HepG2 (cell line): ENCODE data around the gene ELOVL6. TPM values are rescaled to one million over a fixed set of nuclear protein-coding genes. Genes with fewer than 3 reads are reported as not detected.

Experiments used
- ATAC-seq: fragments of 200-7000 bp; cut with Tn5 transposase; 3 replicates; pipeline ENCODE4 v1.9.1; 2020; ENCODE audit warnings: mild to moderate bottlenecking, moderate library complexity
- BruUV-seq: library from RNA; stranded (reverse); fragments of 400-500 nt; replicated peaks from 2 replicates; lab custom pipeline; 2021; lab: Mats Ljungman, UMichigan
- CTCF ChIA-PET: fragments of 300-600 bp; formaldehyde crosslinking; extraction: SDS; loops from one replicate; lab custom pipeline; 2021; ENCODE audit warnings: low total read pairs, inconsistent platforms, low intra/inter-chr PET ratio; lab: Yijun Ruan, JAX
- POLR2A ChIA-PET: fragments of 350-600 bp; sonication (Branson Sonifier 250); formaldehyde crosslinking; loops from one replicate; lab custom pipeline; 2020; ENCODE audit warnings: antibody characterized with exemption, inconsistent platforms; lab: Yijun Ruan, JAX
- DNase-seq: peaks from one replicate; pipeline ENCODE4 v3.0.0-alpha.2; 2015; ENCODE audit warnings: low spot score
- FAIRE-seq: peaks from 3 replicates; lab custom pipeline; 2011; peaks lifted over from hg19 to GRCh38; lab: Jason Lieb, UNC
- H2AFZ ChIP-seq: one replicate; pipeline ENCODE4 v1.6.1; 2011; ENCODE audit warnings: low read length, inconsistent platforms
- H3K27ac ChIP-seq: fragments of 300-600 bp; 3 replicates; pipeline ENCODE4 v1.8.0; 2011; ENCODE audit warnings: mixed run types, mild to moderate bottlenecking, mixed read lengths, low read length, inconsistent platforms; ENCODE audit not compliant: insufficient read depth; ENCODE audit errors: extremely low read length
- H3K27me3 ChIP-seq, 2 experiments: fragments of 200-600 bp in 1 of 2; 2 replicates in 1 of 2; 3 replicates in 1 of 2; pipeline versions ENCODE4 v1.6.0 to v1.8.0; 2011; ENCODE audit warnings: low read length in 2 of 2, mild to moderate bottlenecking in 2 of 2, moderate library complexity in 2 of 2, inconsistent platforms in 1 of 2; ENCODE audit not compliant: insufficient read depth in 2 of 2, control insufficient read depth in 1 of 2
- H3K36me3 ChIP-seq, 2 experiments: fragments of 200-600 bp in 1 of 2; replicated peaks in 1 of 2; 2 replicates in 1 of 2; 3 replicates in 1 of 2; pipeline versions ENCODE4 v1.5.1 to v1.8.0; 2011; ENCODE audit warnings: low read length in 2 of 2, inconsistent platforms in 1 of 2; ENCODE audit not compliant: insufficient read depth in 2 of 2, control insufficient read depth in 1 of 2
- H3K4me1 ChIP-seq: 2 replicates; pipeline ENCODE4 v1.5.1; 2012; ENCODE audit warnings: low read length, inconsistent platforms; ENCODE audit not compliant: insufficient read depth
- H3K4me2 ChIP-seq: 2 replicates; pipeline ENCODE4 v1.6.0; 2011; ENCODE audit warnings: low read depth, low read length, inconsistent platforms
- H3K4me3 ChIP-seq, 3 experiments: fragments of 200-600 bp in 1 of 3; sonication (generic), shearing (Covaris generic) in 1 of 3; replicated peaks in 1 of 3; 2 replicates each; pipeline ENCODE4 v1.5.1; 2011 to 2016; ENCODE audit warnings: low read length in 3 of 3, inconsistent platforms in 2 of 3, low read depth in 2 of 3, mild to moderate bottlenecking in 2 of 3, control low read depth in 1 of 3, mixed read lengths in 1 of 3; ENCODE audit not compliant: insufficient read depth in 1 of 3
- H3K79me2 ChIP-seq: one replicate; pipeline ENCODE4 v1.6.1; 2011; ENCODE audit warnings: low read length, inconsistent platforms; ENCODE audit not compliant: insufficient read depth
- H3K9ac ChIP-seq: 2 replicates; pipeline ENCODE4 v1.6.0; 2011; ENCODE audit warnings: mild to moderate bottlenecking, low read depth, low read length, inconsistent platforms; ENCODE audit not compliant: insufficient read depth
- H3K9me3 ChIP-seq: 2 replicates; pipeline ENCODE4 v1.5.1; 2012; ENCODE audit warnings: mild to moderate bottlenecking, low read length
- H4K20me1 ChIP-seq: 2 replicates; pipeline ENCODE4 v1.6.0; 2011; ENCODE audit warnings: inconsistent platforms, mild to moderate bottlenecking, low read length, moderate library complexity; ENCODE audit not compliant: insufficient read depth
- ARID2 ChIP-seq: sonication (generic); formaldehyde crosslinking; IDR thresholded peaks from 2 replicates; pipeline ENCODE4 v1.8.1; 2022; ENCODE audit warnings: mild to moderate bottlenecking, missing genetic modification reagents, borderline replicate concordance
- MATR3 ChIP-seq: sonication (generic); formaldehyde crosslinking; IDR thresholded peaks from 2 replicates; pipeline ENCODE4 v1.4.0; 2020; ENCODE audit warnings: missing genetic modification reagents
- NONO ChIP-seq, 2 experiments: fragments of 450-650 bp in 1 of 2; sonication (generic) in 1 of 2; formaldehyde crosslinking in 1 of 2; IDR thresholded peaks in 1 of 2; conservative IDR thresholded peaks in 1 of 2; 2 replicates each; pipeline versions ENCODE4 v1.6.1 to v1.8.0; 2017 to 2022; ENCODE audit warnings: mild to moderate bottlenecking in 1 of 2, missing genetic modification reagents in 1 of 2, moderate library complexity in 1 of 2
- SIX1 ChIP-seq: sonication (generic); formaldehyde crosslinking; IDR thresholded peaks from 2 replicates; pipeline ENCODE4 v1.4.0; 2020; ENCODE audit warnings: missing genetic modification reagents, borderline replicate concordance
- SUZ12 ChIP-seq: fragments of 150-350 bp; IDR thresholded peaks from 2 replicates; pipeline ENCODE4 v1.6.1; 2014; ENCODE audit warnings: low read depth, low read length
- ZNF12 ChIP-seq: sonication (generic); formaldehyde crosslinking; IDR thresholded peaks from 2 replicates; pipeline ENCODE4 v1.5.0; 2020; ENCODE audit warnings: missing genetic modification reagents
- ZNF33A ChIP-seq: sonication (generic); formaldehyde crosslinking; IDR thresholded peaks from 2 replicates; pipeline ENCODE4 v1.5.1; 2020; ENCODE audit warnings: missing genetic modification reagents, mild to moderate bottlenecking, moderate library complexity, borderline replicate concordance
- ZNF780A ChIP-seq: sonication (generic); formaldehyde crosslinking; IDR thresholded peaks from 2 replicates; pipeline ENCODE4 v1.8.0; 2022; ENCODE audit warnings: mild to moderate bottlenecking, missing genetic modification reagents, moderate library complexity
- WGBS: methylation state at CpG from one replicate; pipeline ENCODE4 v1.1.6; 2017; ENCODE audit warnings: low lambda C conversion rate; 5-methylcytosine and 5-hydroxymethylcytosine counted together
- in situ Hi-C: cut with HindIII; loops from 2 replicates; pipeline ENCODE4 v1.10.0; 2017; ENCODE audit warnings: low pct_unique_long_range_greater_than_20kb; ENCODE audit not compliant: extremely low pct_ligation_motif_present
- intact Hi-C: fragments of 100-400 bp; cut with micrococcal nuclease; formaldehyde crosslinking; loops from one replicate; pipeline ENCODE4 v1.10.0; 2022; ENCODE audit not compliant: unreplicated experiment
- polyA plus RNA-seq, 8 experiments: library from polyadenylated mRNA; depleted of rRNA in 3 of 8; stranded (reverse) in 7 of 8; unstranded in 1 of 8; fragments of >200 nt; fragmentation: Illumina TruSeq in 4 of 8; extraction: Trizol in 4 of 8; gene quantifications; 2 replicates each; pipeline versions ENCODE4 v1.2.1 to v1.2.3, GENCODE V29; 2011 to 2016; ENCODE audit warnings: low read depth in 4 of 8, missing spikeins in 1 of 8, mixed read lengths in 1 of 8; ENCODE audit not compliant: insufficient read depth in 1 of 8
- total RNA-seq, 5 experiments: library from RNA; depleted of rRNA; stranded (reverse); fragments of >200 nt; fragmentation: Illumina TruSeq; extraction: Trizol; gene quantifications; 2 replicates each; pipeline ENCODE4 v1.2.3, GENCODE V29; 2016; ENCODE audit warnings: low read depth in 1 of 5
- TF ChIP-seq, protein P1 (sequence below): sonication (generic); formaldehyde crosslinking; IDR thresholded peaks from 2 replicates; pipeline ENCODE4 v1.5.1; 2020; ENCODE audit warnings: mild to moderate bottlenecking, missing genetic modification reagents, moderate library complexity
- TF ChIP-seq, protein P2 (sequence below): sonication (generic); formaldehyde crosslinking; IDR thresholded peaks from 2 replicates; pipeline ENCODE4 v1.5.0; 2020; ENCODE audit warnings: missing genetic modification reagents
- TF ChIP-seq, protein P3 (sequence below): sonication (generic); formaldehyde crosslinking; conservative IDR thresholded peaks from 2 replicates; pipeline ENCODE4 v1.8.0; 2022; ENCODE audit warnings: missing genetic modification reagents
- TF ChIP-seq, protein P4 (sequence below): sonication (generic); formaldehyde crosslinking; IDR thresholded peaks from 2 replicates; pipeline ENCODE4 v1.5.1; 2020; ENCODE audit warnings: missing genetic modification reagents, mild to moderate bottlenecking, borderline replicate concordance
- TF ChIP-seq, protein P5 (sequence below): sonication (generic); formaldehyde crosslinking; IDR thresholded peaks from 2 replicates; pipeline ENCODE4 v1.8.1; 2023; ENCODE audit warnings: mild to moderate bottlenecking, missing genetic modification reagents

The ELOVL6 gene
- total and polyA plus RNA-seq, 2 of the 13 experiments (the other 11 are each of a cell fraction or from before 2014, with no cell fraction given) = 14.1 to 23.2 TPM

DNA sequence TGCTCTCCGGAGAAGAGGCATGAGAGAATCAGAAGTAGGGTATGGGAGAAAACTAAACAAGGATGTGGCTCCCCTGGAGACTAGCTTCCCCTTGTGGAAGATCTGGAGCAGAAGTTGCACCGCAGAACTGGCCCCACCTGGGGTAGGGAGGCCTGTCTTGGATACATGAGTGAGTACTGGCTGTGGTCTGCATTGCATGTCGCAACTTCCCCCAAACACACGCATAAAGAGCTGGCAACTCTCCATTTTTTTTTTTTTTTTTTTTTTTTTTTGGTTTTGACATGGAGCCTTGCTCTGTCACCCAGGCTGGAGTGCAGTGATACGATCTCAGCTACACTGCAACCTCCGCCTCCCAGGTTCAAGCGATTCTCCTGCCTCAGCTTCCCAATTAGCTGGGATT, 165.8 kb downstream of the ELOVL6 start (continued):
- TF ChIP-seq, protein P1, sequence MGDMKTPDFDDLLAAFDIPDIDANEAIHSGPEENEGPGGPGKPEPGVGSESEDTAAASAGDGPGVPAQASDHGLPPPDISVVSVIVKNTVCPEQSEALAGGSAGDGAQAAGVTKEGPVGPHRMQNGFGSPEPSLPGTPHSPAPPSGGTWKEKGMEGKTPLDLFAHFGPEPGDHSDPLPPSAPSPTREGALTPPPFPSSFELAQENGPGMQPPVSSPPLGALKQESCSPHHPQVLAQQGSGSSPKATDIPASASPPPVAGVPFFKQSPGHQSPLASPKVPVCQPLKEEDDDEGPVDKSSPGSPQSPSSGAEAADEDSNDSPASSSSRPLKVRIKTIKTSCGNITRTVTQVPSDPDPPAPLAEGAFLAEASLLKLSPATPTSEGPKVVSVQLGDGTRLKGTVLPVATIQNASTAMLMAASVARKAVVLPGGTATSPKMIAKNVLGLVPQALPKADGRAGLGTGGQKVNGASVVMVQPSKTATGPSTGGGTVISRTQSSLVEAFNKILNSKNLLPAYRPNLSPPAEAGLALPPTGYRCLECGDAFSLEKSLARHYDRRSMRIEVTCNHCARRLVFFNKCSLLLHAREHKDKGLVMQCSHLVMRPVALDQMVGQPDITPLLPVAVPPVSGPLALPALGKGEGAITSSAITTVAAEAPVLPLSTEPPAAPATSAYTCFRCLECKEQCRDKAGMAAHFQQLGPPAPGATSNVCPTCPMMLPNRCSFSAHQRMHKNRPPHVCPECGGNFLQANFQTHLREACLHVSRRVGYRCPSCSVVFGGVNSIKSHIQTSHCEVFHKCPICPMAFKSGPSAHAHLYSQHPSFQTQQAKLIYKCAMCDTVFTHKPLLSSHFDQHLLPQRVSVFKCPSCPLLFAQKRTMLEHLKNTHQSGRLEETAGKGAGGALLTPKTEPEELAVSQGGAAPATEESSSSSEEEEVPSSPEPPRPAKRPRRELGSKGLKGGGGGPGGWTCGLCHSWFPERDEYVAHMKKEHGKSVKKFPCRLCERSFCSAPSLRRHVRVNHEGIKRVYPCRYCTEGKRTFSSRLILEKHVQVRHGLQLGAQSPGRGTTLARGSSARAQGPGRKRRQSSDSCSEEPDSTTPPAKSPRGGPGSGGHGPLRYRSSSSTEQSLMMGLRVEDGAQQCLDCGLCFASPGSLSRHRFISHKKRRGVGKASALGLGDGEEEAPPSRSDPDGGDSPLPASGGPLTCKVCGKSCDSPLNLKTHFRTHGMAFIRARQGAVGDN (CRISPR knock-in tag) = no peak
- TF ChIP-seq, protein P2, sequence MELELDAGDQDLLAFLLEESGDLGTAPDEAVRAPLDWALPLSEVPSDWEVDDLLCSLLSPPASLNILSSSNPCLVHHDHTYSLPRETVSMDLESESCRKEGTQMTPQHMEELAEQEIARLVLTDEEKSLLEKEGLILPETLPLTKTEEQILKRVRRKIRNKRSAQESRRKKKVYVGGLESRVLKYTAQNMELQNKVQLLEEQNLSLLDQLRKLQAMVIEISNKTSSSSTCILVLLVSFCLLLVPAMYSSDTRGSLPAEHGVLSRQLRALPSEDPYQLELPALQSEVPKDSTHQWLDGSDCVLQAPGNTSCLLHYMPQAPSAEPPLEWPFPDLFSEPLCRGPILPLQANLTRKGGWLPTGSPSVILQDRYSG (CRISPR knock-in tag) = no peak
- TF ChIP-seq MATR3 (CRISPR knock-in tag) (no peak), SUZ12 (no peak)
- TF ChIP-seq, all 625 proteins: peak for 0

DNA sequence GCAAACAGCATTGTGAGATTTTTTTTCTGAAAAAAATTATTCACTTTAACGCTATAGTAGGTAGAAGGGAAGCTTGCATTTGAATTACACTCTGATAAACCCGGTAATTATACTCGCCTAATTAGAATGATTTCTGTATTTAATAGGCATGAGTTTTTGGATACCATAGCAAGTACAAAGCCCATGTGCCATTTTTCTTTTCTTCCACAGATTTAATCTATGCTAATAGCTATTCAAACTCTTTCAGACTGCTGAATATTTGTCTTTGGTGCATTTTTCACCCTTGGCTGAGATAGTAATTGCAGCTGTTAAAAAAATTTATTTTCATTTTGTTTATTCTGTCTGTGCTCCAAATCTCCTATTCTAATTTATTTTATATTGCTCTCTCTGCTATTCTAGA, 172.7 kb downstream of the ELOVL6 start:
- Histone ChIP-seq H3K79me2 (no peaks in the 10 kb centered on the region), H3K36me3 (no peaks in the 10 kb centered on the region), H4K20me1 (no peaks in the 10 kb centered on the region), H3K9me3 (no peaks in the 10 kb centered on the region), H3K4me2 (no peak overlapping the region), H3K4me3 (no peak overlapping the region), H3K9ac (no peak overlapping the region), H3K4me1 (no peaks in the 10 kb centered on the region), H3K27ac (no peak overlapping the region), H3K27me3 (peaks cover 0 to 10% of the 10 kb centered on the region in 2 experiments; a peak in 2 of 5 replicates), H2AFZ (no peak overlapping the region)
- ATAC-seq = no peak
- in situ Hi-C loops (no loop called here), intact Hi-C loops (loop anchor here (1.0 kb wide), 1 partner anchor 15 kb away; no protein-coding TSS in a partner anchor)
- WGBS = 36% methylated on average over 3 of the region's 3 CpGs
- ChIA-PET POLR2A (no interaction called here), CTCF (no interaction called here)
- no peak for FAIRE-seq
- no TSS peak for BruUV-seq
- no peak for DNase-seq
- TF ChIP-seq, protein P3, sequence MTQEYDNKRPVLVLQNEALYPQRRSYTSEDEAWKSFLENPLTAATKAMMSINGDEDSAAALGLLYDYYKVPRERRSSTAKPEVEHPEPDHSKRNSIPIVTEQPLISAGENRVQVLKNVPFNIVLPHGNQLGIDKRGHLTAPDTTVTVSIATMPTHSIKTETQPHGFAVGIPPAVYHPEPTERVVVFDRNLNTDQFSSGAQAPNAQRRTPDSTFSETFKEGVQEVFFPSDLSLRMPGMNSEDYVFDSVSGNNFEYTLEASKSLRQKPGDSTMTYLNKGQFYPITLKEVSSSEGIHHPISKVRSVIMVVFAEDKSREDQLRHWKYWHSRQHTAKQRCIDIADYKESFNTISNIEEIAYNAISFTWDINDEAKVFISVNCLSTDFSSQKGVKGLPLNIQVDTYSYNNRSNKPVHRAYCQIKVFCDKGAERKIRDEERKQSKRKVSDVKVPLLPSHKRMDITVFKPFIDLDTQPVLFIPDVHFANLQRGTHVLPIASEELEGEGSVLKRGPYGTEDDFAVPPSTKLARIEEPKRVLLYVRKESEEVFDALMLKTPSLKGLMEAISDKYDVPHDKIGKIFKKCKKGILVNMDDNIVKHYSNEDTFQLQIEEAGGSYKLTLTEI (CRISPR knock-in tag) = no peak
- TF ChIP-seq NONO (IDR thresholded peaks at IDR 0.05) (no peak), NONO (CRISPR knock-in tag; conservative IDR thresholded peaks at IDR 0.05) (no peak), ZNF780A (CRISPR knock-in tag) (no peak), SIX1 (CRISPR knock-in tag) (no peak), ZNF12 (CRISPR knock-in tag) (no peak), ZNF33A (no peak), ARID2 (CRISPR knock-in tag) (no peak)
- TF ChIP-seq, protein P4, sequence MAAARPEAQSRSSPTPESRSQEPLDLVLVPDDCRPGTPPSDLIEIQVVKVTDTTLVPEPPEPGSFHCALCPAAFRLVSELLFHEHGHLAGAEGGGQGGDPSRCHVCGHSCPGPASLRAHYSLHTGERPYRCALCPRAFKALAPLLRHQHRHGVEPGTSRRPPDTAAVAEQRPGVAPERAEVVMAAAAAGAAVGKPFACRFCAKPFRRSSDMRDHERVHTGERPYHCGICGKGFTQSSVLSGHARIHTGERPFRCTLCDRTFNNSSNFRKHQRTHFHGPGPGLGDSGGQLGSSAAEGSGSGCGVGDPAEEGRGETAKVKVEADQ (CRISPR knock-in tag) = no peak
- TF ChIP-seq, protein P5, sequence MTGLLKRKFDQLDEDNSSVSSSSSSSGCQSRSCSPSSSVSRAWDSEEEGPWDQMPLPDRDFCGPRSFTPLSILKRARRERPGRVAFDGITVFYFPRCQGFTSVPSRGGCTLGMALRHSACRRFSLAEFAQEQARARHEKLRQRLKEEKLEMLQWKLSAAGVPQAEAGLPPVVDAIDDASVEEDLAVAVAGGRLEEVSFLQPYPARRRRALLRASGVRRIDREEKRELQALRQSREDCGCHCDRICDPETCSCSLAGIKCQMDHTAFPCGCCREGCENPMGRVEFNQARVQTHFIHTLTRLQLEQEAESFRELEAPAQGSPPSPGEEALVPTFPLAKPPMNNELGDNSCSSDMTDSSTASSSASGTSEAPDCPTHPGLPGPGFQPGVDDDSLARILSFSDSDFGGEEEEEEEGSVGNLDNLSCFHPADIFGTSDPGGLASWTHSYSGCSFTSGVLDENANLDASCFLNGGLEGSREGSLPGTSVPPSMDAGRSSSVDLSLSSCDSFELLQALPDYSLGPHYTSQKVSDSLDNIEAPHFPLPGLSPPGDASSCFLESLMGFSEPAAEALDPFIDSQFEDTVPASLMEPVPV = no peak
